HG02938 (cell line): Measurements from ENCODE around the gene SLC16A8.

Experiments used
- ATAC-seq: cut with Tn5 transposase; IDR thresholded peaks from one replicate; pipeline ENCODE4 v1.9.1; 2021; ENCODE audit warnings: mild to moderate bottlenecking, moderate library complexity; ENCODE audit not compliant: unreplicated experiment

The SLC16A8 gene

DNA sequence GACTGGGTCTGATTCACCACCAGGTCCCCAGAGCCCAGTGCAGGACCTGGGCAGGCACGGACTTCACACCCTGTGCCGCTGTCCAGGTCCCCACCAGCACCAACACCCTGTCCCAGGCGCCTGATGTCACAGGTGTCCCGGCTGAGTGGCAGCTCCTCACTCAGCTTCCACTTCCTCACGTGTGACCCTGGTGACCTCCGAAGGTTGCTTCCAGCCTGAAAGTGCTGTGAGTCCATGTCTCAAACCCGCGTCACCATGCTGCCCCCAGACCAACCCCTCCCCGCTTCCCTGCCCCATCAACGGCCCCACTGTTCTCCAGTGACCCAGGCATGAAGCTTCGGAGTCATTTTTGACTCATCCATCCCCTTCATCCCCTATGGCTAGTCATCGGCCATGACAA is 52.5 kb downstream of the SLC16A8 start:
- ATAC-seq, result no peak

DNA sequence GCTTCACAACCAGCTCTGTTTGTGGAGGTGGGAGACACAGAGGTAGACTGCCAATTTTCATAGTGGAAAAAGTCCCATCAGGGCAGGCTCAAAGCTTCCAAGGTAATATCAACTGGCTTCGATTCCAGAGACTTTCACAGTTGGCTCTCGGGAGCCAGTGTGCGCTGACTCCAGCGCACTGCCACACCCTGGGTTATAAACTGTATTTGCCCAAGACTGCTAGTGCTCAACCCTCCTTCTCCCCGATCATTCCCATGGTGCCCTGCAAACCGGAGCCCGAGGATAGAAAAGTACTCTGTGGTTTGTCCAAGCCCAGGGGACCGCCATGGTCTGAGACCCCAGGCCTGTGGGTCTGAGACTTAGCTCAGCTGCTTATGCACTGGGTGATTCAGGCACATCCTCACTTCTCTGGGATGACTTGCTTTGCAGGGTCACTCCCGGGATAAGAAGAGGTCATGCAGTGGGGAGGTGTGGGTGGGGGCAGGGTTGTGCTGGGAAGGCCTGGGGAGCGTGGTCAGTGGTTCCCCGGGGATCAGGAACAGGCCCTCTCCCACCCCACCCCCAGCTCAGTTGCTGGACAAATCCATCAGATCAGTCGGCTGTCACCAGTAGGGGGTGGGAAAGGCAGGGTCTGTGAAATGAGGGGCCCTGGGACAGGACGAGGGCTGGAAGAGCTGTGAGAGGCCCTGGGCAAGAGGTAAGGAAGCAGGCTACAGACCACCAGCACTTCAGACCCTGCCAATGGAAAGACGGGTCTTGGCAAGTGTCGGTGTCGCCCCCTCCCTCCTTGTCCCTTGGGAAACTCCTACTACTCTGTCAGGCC is 53.5 kb downstream of the SLC16A8 start:
- no peak for ATAC-seq

DNA sequence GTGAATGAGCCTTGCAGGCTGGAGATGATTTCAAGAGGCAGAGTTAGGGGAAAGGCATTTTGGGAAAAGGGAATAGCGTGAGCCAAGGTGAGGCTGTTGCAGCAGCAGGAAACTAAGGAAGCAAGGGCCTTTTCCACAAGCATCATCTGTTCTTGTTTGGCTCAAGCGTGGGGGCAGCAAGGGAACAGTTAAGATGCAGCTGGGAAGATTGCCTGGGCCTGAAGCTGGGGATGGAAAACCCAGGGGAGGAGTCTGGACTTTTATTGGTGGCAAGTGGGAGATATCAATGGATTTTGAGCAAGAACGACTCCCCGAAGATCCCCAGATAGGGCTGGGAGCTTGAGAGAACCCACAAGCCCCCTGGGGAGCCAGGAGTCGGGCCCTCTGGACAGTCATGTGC is 54.1 kb downstream of the SLC16A8 start:
- no peak for ATAC-seq

DNA sequence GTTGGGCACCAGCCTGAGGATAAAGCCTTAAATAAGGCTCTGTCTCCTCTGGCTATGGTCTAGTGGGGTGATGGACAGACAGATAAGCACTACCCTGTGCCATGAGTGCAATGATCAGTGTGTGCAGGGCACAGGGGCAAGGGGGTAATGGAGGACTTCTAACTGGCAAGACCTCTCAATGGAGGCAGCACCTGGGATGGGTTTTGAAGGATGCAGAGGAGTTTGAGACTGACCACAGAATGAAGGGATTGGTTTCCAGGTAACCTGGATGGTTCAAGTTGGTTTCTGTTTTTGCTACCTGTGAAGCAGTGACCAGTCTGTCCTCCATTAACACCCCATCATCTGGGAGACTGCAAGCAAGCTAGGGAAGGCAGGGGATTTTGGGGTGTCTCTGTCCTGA is 54.6 kb downstream of the SLC16A8 start:
- ATAC-seq, result no peak

DNA sequence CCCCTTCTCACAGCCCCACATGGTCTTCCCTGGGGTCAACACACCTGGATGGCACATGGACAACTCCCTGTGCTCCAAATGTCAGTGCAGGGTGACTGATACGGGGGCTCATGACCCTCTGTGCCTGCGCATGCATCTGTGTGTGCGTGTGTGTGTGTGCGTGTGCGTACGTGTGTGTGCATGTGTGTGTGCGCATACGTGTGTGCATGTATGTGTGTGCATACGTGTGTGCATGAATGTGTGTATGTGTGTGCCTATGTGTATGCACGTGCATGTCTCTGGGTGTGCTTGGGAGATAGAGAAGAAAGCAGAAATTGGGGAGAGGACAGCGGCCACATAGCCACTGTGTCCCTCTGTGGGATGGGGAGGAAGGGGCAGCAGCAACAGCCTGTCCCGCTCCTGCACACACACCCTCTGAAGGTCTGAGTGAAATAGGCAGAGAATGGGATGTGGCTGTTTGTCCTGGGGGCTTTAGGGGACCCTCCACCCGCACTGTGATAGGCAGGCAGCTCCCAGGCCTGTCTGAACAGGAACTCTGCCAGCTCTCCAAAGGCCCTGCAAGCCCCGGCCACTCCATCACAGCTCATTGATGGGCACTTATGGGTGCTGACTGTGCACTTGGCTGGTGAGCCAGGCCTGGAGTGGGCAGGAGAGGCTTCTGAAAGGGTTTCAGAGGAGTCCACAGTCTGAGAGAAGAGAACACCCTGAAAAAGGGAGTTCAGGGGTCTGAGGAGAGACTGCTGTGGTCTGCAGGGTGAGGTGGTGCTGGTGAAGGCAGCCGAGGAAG is 55.4 kb downstream of the SLC16A8 start:
- no peak for ATAC-seq
